Ovary (tissue), 9 donors: ENCODE data around the gene RGL1. TPM values are rescaled to one million over a fixed set of nuclear protein-coding genes. Genes with fewer than 3 reads are reported as not detected.

Experiments used
- DNase-seq, 5 donors: peaks; one replicate each; pipeline ENCODE4 v3.0.0-alpha.2; 2019 to 2020
- H3K27ac ChIP-seq, 2 donors: fragments of 200-600 bp; one replicate each; pipeline versions ENCODE4 v1.5.1 to v1.8.0; 2019 to 2022
- H3K27me3 ChIP-seq: fragments of 200-600 bp; one replicate; pipeline ENCODE4 v1.8.0; 2022
- H3K36me3 ChIP-seq: fragments of 200-600 bp; sonication (generic); one replicate; pipeline ENCODE4 v1.5.1; 2019
- H3K4me1 ChIP-seq: one replicate; pipeline ENCODE4 v1.8.1; 2013; ENCODE audit warnings: mild to moderate bottlenecking, moderate library complexity; ENCODE audit not compliant: insufficient read depth
- H3K4me3 ChIP-seq: fragments of 200-600 bp; sonication (generic); one replicate; pipeline ENCODE4 v1.5.1; 2017
- H3K9me3 ChIP-seq, 2 donors: fragments of 200-600 bp in 1 of 2; sonication (generic) in 1 of 2; one replicate each; pipeline versions ENCODE4 v1.5.1 to v1.8.1; 2013 to 2019; ENCODE audit warnings: mild to moderate bottlenecking in 1 of 2, moderate library complexity in 1 of 2
- EP300 ChIP-seq: sonication (generic); formaldehyde crosslinking; IDR thresholded peaks from one replicate; pipeline ENCODE4 v1.6.1; 2017; ENCODE audit warnings: antibody characterized with exemption
- POLR2A ChIP-seq: fragments of 450-650 bp; IDR thresholded peaks from one replicate; pipeline ENCODE4 v1.6.1; 2017; ENCODE audit warnings: antibody characterized with exemption, mild to moderate bottlenecking, moderate library complexity
- WGBS, 3 donors: extraction: QIAGEN DNeasy Blood & Tissue Kit in 1 of 3; methylation state at CpG; one replicate each; pipeline versions ENCODE4 v1.1.5 to v1.1.7; 2013 to 2017; 5-methylcytosine and 5-hydroxymethylcytosine counted together
- intact Hi-C, 4 donors: fragments of 100-400 bp; cut with DNase I; formaldehyde crosslinking; loops; one replicate each; pipeline versions ENCODE4 v1.11.0 to v1.15.1; 2022 to 2023
- polyA plus RNA-seq, 2 donors: library from polyadenylated mRNA; stranded (reverse); fragments of 200-250 nt in 1 of 2; fragments of 350-450 nt in 1 of 2; fragmentation: Illumina TruSeq in 1 of 2; extraction: RNeasy Lipid Tissue Mini Kit (QIAGEN cat#74804) in 1 of 2; gene quantifications; one replicate each; pipeline ENCODE4 v1.2.3, GENCODE V29; 2013 to 2014
- total RNA-seq, 7 donors: library from RNA; depleted of rRNA in 2 of 7; stranded (reverse); fragments of >200 nt in 2 of 7; fragmentation: NEBNext Ultra II Directional in 3 of 7; extraction: Animal tissue kit (Norgen Biotek cat#: 25700) in 3 of 7; gene quantifications; one replicate each; pipeline versions ENCODE4 v1.1.0 to v1.2.4, GENCODE V29; 2016 to 2023
- TF ChIP-seq, protein P1 (sequence below), 3 donors: fragments of 450-650 bp in 2 of 3; fragments of 200-600 bp in 1 of 3; IDR thresholded peaks; one replicate each; pipeline versions ENCODE4 v1.5.1 to v1.8.0; 2016 to 2022; ENCODE audit warnings: antibody characterized with exemption in 3 of 3, mild to moderate bottlenecking in 1 of 3
- donor health status: DM: no; HTN: no; CAD: no; lungs with moderate emphysema.
- donor health status: DM: no; HTN: no; CAD: no.
- donor health status: Bipolar disorder and iron deficiency.
- donor health status: DM: yes; HTN: yes; CAD: no.
- donor health status: DM: no; HTN: no; CAD: no.
- donor health status: DM: yes; HTN: yes; CAD: no.

The RGL1 gene
- total and polyA plus RNA-seq, 9 donors: 14.3 to 61.6 (median 25.7) TPM

- Histone ChIP-seq H3K4me3 (no peak overlapping the region), H3K9me3 (no peaks in the 10 kb centered on the region), H3K27me3 (no peaks in the 10 kb centered on the region), H3K27ac (no peak overlapping the region), H3K36me3 (no peaks in the 10 kb centered on the region), H3K4me1 (peaks cover 22% of the 10 kb centered on the region)
- DNase-seq: no peak
- TF ChIP-seq POLR2A: no peak
- TF ChIP-seq EP300: no peak
- TF ChIP-seq, protein P1, sequence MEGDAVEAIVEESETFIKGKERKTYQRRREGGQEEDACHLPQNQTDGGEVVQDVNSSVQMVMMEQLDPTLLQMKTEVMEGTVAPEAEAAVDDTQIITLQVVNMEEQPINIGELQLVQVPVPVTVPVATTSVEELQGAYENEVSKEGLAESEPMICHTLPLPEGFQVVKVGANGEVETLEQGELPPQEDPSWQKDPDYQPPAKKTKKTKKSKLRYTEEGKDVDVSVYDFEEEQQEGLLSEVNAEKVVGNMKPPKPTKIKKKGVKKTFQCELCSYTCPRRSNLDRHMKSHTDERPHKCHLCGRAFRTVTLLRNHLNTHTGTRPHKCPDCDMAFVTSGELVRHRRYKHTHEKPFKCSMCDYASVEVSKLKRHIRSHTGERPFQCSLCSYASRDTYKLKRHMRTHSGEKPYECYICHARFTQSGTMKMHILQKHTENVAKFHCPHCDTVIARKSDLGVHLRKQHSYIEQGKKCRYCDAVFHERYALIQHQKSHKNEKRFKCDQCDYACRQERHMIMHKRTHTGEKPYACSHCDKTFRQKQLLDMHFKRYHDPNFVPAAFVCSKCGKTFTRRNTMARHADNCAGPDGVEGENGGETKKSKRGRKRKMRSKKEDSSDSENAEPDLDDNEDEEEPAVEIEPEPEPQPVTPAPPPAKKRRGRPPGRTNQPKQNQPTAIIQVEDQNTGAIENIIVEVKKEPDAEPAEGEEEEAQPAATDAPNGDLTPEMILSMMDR (IDR thresholded peaks at IDR 0.05): no peak
- intact Hi-C loops: loop anchor here in 3 of 4 donors (10.0 kb wide), 2 partner anchors 65 to 75 kb away; partner anchors contain the start of gene RGL1 (in 2 of the 3)
- WGBS, 3 donors: 58 to 84% (median 78%) methylated on average over 1 of the region's 1 CpG
Measured at GRCh38 chr1:183879966-183880365, 75.0 kb downstream of the RGL1 start.

- no peak for TF ChIP-seq POLR2A
- no peak for TF ChIP-seq EP300
- TF ChIP-seq, protein P1 (IDR thresholded peaks at IDR 0.05): no peak
- 57 to 71% (median 65%) methylated on average over 6 of the region's 6 CpGs for WGBS, 3 donors
- no peak for DNase-seq
- Histone ChIP-seq H3K27me3 (no peaks in the 10 kb centered on the region), H3K36me3 (no peaks in the 10 kb centered on the region), H3K9me3 (no peaks in the 10 kb centered on the region), H3K4me3 (no peak overlapping the region), H3K4me1 (peaks cover 22% of the 10 kb centered on the region), H3K27ac (no peak overlapping the region)
- intact Hi-C loops: loop anchor here in 1 of 4 donors (10.0 kb wide), 1 partner anchor 76 kb away; the partner anchor contains the start of gene RGL1
Measured at GRCh38 chr1:183880531-183881243, 75.8 kb downstream of the RGL1 start.

DNA sequence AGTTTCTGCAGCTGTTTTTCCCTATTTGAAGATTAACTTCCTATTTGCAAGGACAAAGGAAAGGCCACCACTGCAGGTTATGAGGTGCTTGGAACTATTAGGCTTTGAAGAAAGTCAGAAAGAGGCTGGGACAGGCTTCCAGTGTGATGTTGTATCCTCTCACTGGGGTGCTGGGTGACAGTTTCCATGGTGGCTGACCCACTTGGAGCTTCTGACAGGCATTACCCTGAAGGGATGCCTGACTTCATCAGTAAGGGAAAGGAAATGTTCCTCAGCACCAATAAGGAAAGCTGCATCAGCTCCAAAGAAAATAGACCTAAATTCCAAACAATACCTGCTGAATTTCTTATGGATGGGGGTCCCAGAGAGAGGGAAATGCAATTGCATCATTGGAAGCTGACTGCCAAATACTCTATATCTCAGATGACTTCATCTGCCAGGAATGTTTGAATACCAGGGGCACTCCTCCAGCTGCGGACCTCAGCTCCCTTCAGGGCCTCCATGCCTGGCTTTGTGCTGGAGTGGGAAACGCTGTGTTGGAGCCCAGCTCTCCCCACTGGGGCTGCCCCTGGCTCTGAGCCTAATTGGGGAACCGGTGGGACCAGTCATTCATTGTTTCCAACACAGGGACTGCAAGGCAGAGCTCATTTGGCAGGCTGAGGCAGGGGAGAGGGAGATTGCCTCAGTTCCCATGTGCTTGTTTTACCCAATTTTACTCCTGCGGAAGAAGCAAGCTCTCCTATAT is 76.6 kb downstream of the RGL1 start:
- Histone ChIP-seq H3K4me1 (peaks cover 15% of the 10 kb centered on the region), H3K27ac (no peak overlapping the region), H3K4me3 (no peak overlapping the region), H3K27me3 (no peaks in the 10 kb centered on the region), H3K9me3 (no peaks in the 10 kb centered on the region), H3K36me3 (no peaks in the 10 kb centered on the region)
- intact Hi-C loops: loop anchor here in 1 of 4 donors (10.0 kb wide), 1 partner anchor 77 kb away; the partner anchor contains the start of gene RGL1
- peak; percentile 49 to 69 (median 59) for DNase-seq
- WGBS, 3 donors: 10 to 23% (median 22%) methylated on average over 4 of the region's 4 CpGs
- TF ChIP-seq, protein P1 (IDR thresholded peaks at IDR 0.05): no peak
- no peak for TF ChIP-seq EP300
- TF ChIP-seq POLR2A: no peak

- Histone ChIP-seq H3K27me3 (no peaks in the 10 kb centered on the region), H3K27ac (no peak overlapping the region), H3K9me3 (no peaks in the 10 kb centered on the region), H3K4me3 (no peak overlapping the region), H3K36me3 (no peaks in the 10 kb centered on the region), H3K4me1 (peaks cover 12% of the 10 kb centered on the region)
- no peak for DNase-seq
- TF ChIP-seq EP300: no peak
- no peak for TF ChIP-seq POLR2A
- TF ChIP-seq, protein P1 (IDR thresholded peaks at IDR 0.05): no peak
- intact Hi-C loops: loop anchor here in 1 of 4 donors (10.0 kb wide), 1 partner anchor 78 kb away; the partner anchor contains the start of gene RGL1
- WGBS, 3 donors: 82 to 84% (median 83%) methylated on average over 8 of the region's 8 CpGs
Measured at GRCh38 chr1:183882335-183883167, 77.6 kb downstream of the RGL1 start.
